Tibial nerve (tissue), 4 donors: ENCODE data around the gene ZNF580.

ENCODE experiments used
- EP300 ChIP-seq, 2 donors: sonication (generic); formaldehyde crosslinking; IDR thresholded peaks; one replicate each; pipeline ENCODE4 v1.6.1; 2017; ENCODE audit warnings: antibody characterized with exemption in 2 of 2, mild to moderate bottlenecking in 1 of 2
- POLR2A ChIP-seq, 2 donors: fragments of 450-650 bp; IDR thresholded peaks; one replicate each; pipeline ENCODE4 v1.6.1; 2017; ENCODE audit warnings: antibody characterized with exemption in 2 of 2, mild to moderate bottlenecking in 2 of 2, moderate library complexity in 2 of 2
- TF ChIP-seq, protein P1 (sequence below), 5 experiments: fragments of 200-600 bp in 3 of 5; fragments of 450-650 bp in 2 of 5; sonication (generic) in 3 of 5; IDR thresholded peaks; one replicate each; pipeline ENCODE4 v1.5.1; 2016 to 2019; ENCODE audit warnings: antibody characterized with exemption in 5 of 5, mild to moderate bottlenecking in 3 of 5, moderate library complexity in 2 of 5

DNA sequence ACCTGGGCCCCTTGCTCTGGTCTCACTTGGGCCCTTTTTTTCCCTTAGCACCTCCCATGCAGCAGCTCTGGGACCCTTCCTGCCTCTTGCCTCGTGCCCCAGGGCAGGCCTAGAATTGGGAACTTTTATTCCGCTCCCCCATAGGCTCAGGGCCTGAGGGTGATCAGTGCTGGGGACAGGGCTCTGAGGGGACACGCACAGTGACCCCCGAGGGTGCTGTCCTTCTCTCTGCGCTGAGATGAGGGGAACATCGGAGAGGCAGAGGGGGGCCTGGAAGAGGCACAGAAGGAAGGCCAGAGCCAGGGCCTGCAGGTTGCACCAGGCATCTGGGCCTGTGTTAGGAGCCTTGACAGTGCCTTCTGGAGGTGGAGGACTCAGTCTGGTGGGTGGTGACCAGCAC, 45.0 kb downstream of the ZNF580 start:
- TF ChIP-seq, protein P1, sequence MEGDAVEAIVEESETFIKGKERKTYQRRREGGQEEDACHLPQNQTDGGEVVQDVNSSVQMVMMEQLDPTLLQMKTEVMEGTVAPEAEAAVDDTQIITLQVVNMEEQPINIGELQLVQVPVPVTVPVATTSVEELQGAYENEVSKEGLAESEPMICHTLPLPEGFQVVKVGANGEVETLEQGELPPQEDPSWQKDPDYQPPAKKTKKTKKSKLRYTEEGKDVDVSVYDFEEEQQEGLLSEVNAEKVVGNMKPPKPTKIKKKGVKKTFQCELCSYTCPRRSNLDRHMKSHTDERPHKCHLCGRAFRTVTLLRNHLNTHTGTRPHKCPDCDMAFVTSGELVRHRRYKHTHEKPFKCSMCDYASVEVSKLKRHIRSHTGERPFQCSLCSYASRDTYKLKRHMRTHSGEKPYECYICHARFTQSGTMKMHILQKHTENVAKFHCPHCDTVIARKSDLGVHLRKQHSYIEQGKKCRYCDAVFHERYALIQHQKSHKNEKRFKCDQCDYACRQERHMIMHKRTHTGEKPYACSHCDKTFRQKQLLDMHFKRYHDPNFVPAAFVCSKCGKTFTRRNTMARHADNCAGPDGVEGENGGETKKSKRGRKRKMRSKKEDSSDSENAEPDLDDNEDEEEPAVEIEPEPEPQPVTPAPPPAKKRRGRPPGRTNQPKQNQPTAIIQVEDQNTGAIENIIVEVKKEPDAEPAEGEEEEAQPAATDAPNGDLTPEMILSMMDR (IDR thresholded peaks at IDR 0.05), result no peak
- no peak for TF ChIP-seq EP300 (IDR thresholded peaks at IDR 0.05)
- TF ChIP-seq POLR2A (IDR thresholded peaks at IDR 0.05), result no peak
